ENCODE measurements around the gene ZBTB46.

Gene ZBTB46

GRCh38 chr20:63751471-63752271, 79.4 kb downstream of the ZBTB46 start:
- no peak for TF ChIP-seq CTCF (conservative IDR thresholded peaks at IDR 0.05; ENCODE audit: low read depth, low read length)
- no peak for DNase-seq (ENCODE audit: low read depth)
- no peak overlapping the region for H3K4me3 ChIP-seq (ENCODE audit: low read depth, low read length)

GRCh38 chr20:63750807-63751470, 80.1 kb downstream of the ZBTB46 start:
- no peak for DNase-seq (ENCODE audit: low read depth)
- no peak overlapping the region for H3K4me3 ChIP-seq (ENCODE audit: low read depth, low read length)
- no peak for TF ChIP-seq CTCF (conservative IDR thresholded peaks at IDR 0.05; ENCODE audit: low read depth, low read length)

GRCh38 chr20:63749597-63750508, 81.2 kb downstream of the ZBTB46 start:
- H3K4me3 ChIP-seq (ENCODE audit: low read depth, low read length), result no peak overlapping the region
- no peak for DNase-seq (ENCODE audit: low read depth)
- no peak for TF ChIP-seq CTCF (conservative IDR thresholded peaks at IDR 0.05; ENCODE audit: low read depth, low read length)

GRCh38 chr20:63748934-63749270, 82.2 kb downstream of the ZBTB46 start:
- no peak for DNase-seq (ENCODE audit: low read depth)

DNA sequence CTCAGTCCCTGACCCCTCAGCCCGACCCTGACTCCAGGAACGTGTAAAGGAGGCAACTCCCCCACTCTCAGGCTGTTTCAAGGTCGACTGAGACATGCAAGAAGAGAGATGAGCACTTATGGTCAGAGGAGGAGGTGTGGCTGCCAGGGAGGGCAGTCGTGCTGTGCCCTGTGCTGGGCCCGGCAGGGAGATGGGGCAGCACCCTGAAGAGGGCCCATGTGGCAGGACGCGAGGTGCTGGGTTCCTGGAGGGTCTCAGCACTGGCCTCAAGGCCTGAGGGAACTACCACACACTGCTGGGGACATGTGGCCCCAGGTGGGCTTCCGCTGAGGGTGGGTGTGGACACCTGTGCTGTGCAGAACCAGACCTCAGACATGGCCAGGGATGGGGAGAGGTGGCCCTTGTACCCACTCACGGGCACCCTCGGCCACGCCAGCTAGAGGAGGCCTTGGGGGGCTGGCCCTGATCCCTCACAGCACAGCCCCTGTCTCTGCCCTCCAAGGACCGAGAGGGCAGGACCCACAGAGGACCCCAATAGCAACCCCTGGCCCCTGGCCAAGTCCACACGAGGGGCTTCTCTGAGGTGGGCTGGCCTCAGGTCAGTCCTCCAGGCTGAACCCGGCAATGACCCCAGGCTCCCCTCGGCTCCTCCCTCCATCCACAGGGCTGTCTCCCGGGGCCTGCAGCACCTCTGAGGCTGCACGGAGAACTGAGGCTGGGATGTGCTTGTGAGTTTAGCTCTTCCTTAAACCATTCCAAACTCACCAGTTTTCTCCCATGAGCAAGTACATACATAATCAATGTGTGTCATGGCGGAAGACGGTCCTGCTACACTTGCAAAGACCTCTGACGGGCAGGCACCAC, 82.8 kb downstream of the ZBTB46 start:
- no peak overlapping the region for H3K4me3 ChIP-seq (ENCODE audit: low read depth, low read length)
- no peak for TF ChIP-seq CTCF (conservative IDR thresholded peaks at IDR 0.05; ENCODE audit: low read depth, low read length)
- DNase-seq (ENCODE audit: low read depth), result no peak

More at GRCh38 chr20:63748934-63749270, 82.2 kb downstream of the ZBTB46 start:
- no peak overlapping the region for H3K4me3 ChIP-seq (ENCODE audit: low read depth, low read length)
- no peak for TF ChIP-seq CTCF (conservative IDR thresholded peaks at IDR 0.05; ENCODE audit: low read depth, low read length)

- no peak for TF ChIP-seq CTCF (conservative IDR thresholded peaks at IDR 0.05; ENCODE audit: low read depth, low read length)
- DNase-seq (ENCODE audit: low read depth), result no peak
- no peak overlapping the region for H3K4me3 ChIP-seq (ENCODE audit: low read depth, low read length)
Observed at GRCh38 chr20:63747622-63748069, 83.4 kb downstream of the ZBTB46 start.

Data from choroid plexus epithelial cell (primary cell).